PC-9 (cell line): Measurements from ENCODE around the gene PGAP3. TPM values are rescaled to one million over a fixed set of nuclear protein-coding genes. Genes with fewer than 3 reads are reported as not detected.
A peak's percentile ranks its signal among the peaks of the same experiment; 100 is the strongest.

Experiments used
- BruUV-seq: library from RNA; stranded (reverse); fragments of 400-500 nt; replicated peaks from 2 replicates; lab custom pipeline; 2021; lab: Mats Ljungman, UMichigan
- CTCF ChIA-PET: fragments of 300-600 bp; sonication (Branson Sonifier 250); formaldehyde crosslinking; loops from one replicate; lab custom pipeline; 2022; ENCODE audit warnings: antibody characterized with exemption; lab: Charles Lee
- POLR2A ChIA-PET: fragments of 300-600 bp; sonication (Branson Sonifier 250); formaldehyde crosslinking; loops from one replicate; lab custom pipeline; 2022; ENCODE audit warnings: antibody characterized with exemption; ENCODE audit not compliant: unreplicated experiment; lab: Charles Lee
- DNase-seq, 2 experiments: peaks; one replicate each; pipeline versions ENCODE4 v3.0.0 to v3.0.0-alpha.2; 2015 to 2022; ENCODE audit warnings: mixed read lengths in 1 of 2
- H2AFZ ChIP-seq: fragments of 200-600 bp; sonication (generic); 2 replicates; pipeline ENCODE4 v1.8.1; 2017; ENCODE audit warnings: antibody characterized with exemption
- H3F3A ChIP-seq: fragments of 200-600 bp; sonication (generic); 2 replicates; pipeline ENCODE4 v1.8.1; 2017; ENCODE audit warnings: antibody characterized with exemption, mild to moderate bottlenecking, low read depth; ENCODE audit not compliant: insufficient read depth
- H3K27ac ChIP-seq: fragments of 200-600 bp; sonication (generic); 2 replicates; pipeline ENCODE4 v1.6.1; 2016; ENCODE audit warnings: mixed run types
- H3K27me3 ChIP-seq: fragments of 200-600 bp; sonication (generic); 2 replicates; pipeline ENCODE4 v1.6.1; 2016; ENCODE audit warnings: low read depth, mixed run types; ENCODE audit not compliant: insufficient read depth
- H3K36me3 ChIP-seq: fragments of 200-600 bp; sonication (generic); 2 replicates; pipeline ENCODE4 v1.6.1; 2016; ENCODE audit warnings: low read depth, mixed run types
- H3K4me1 ChIP-seq: fragments of 200-600 bp; sonication (generic); replicated peaks from 2 replicates; pipeline ENCODE4 v1.6.1; 2016; ENCODE audit warnings: mixed run types; ENCODE audit not compliant: insufficient read depth
- H3K4me2 ChIP-seq: fragments of 200-600 bp; sonication (generic); 2 replicates; pipeline ENCODE4 v1.6.1; 2017; ENCODE audit warnings: mixed run types
- H3K4me3 ChIP-seq: fragments of 200-600 bp; sonication (generic); 2 replicates; pipeline ENCODE4 v1.6.1; 2016; ENCODE audit warnings: mixed run types
- H3K79me2 ChIP-seq: fragments of 200-600 bp; sonication (generic); 2 replicates; pipeline ENCODE4 v1.6.1; 2017; ENCODE audit warnings: low read depth, mixed run types
- H3K9me2 ChIP-seq: fragments of 200-600 bp; sonication (generic); 2 replicates; pipeline ENCODE4 v1.8.1; 2017; ENCODE audit warnings: mild to moderate bottlenecking; ENCODE audit not compliant: insufficient read depth
- H3K9me3 ChIP-seq: fragments of 200-600 bp; sonication (generic); 2 replicates; pipeline ENCODE4 v1.8.1; 2016; ENCODE audit warnings: low read depth; ENCODE audit not compliant: insufficient read depth
- H4K20me1 ChIP-seq: fragments of 200-600 bp; sonication (generic); 2 replicates; pipeline ENCODE4 v1.8.1; 2017; ENCODE audit not compliant: insufficient read depth
- CTCF ChIP-seq: fragments of 200-600 bp; sonication (generic); conservative IDR thresholded peaks from 2 replicates; pipeline ENCODE4 v1.6.1; 2017; ENCODE audit warnings: mixed run types, antibody characterized with exemption, mild to moderate bottlenecking, moderate library complexity
- EZH2 ChIP-seq: fragments of 200-600 bp; sonication (generic); IDR thresholded peaks from 2 replicates; pipeline ENCODE4 v1.8.0; 2017; ENCODE audit warnings: antibody characterized with exemption, low read depth
- intact Hi-C: fragments of 100-400 bp; cut with micrococcal nuclease; formaldehyde crosslinking; loops from one replicate; pipeline ENCODE4 v1.10.0; 2022; ENCODE audit not compliant: unreplicated experiment
- total RNA-seq: library from RNA; stranded (reverse); gene quantifications from 2 replicates; pipeline ENCODE4 v1.2.3, GENCODE V29; 2021

The PGAP3 gene
- total RNA-seq, 1 experiment from 2014 or later: 15.0 TPM

- BruUV-seq: no TSS peak
- no peaks in the 10 kb centered on the region for H3K27me3 ChIP-seq
- H3K36me3 ChIP-seq: no peaks in the 10 kb centered on the region
- no peaks in the 10 kb centered on the region for H3K9me3 ChIP-seq
- no peaks in the 10 kb centered on the region; the same call in 1 of the 2 replicates for H4K20me1 ChIP-seq
- peaks cover 38% of the 10 kb centered on the region for H3K79me2 ChIP-seq
- no peaks in the 10 kb centered on the region; the same call in 1 of the 2 replicates for H3F3A ChIP-seq
- H3K4me3 ChIP-seq: peak within 1 kb of the TSS; percentile 98
- no peaks in the 10 kb centered on the region for H3K9me2 ChIP-seq
- TF ChIP-seq EZH2 (no peak), CTCF (no peak; the same call in 1 of the 2 replicates)
- peak within 1 kb of the TSS; percentile 100 for H3K4me2 ChIP-seq
- H3K27ac ChIP-seq: peak within 1 kb of the TSS; percentile 64
- peak; percentile 74 to 82 for DNase-seq
- ChIA-PET CTCF (no interaction called here), POLR2A (interaction anchor here (0.5 to 0.6 kb wide), 2 partner anchors 151 to 290 kb away, joined by 4 to 26 read pairs; partner anchors contain the start of gene ORMDL3)
- peak within 1 kb of the TSS; percentile 92 for H2AFZ ChIP-seq
- peaks cover 26% of the 10 kb centered on the region for H3K4me1 ChIP-seq
- intact Hi-C loops: no loop called here
Observed at GRCh38 chr17:39636927-39637736, 50.7 kb downstream of the PGAP3 start, which contains the start of gene STARD3. Gene STARD3 (plus strand): TSS chr17:39637144. CDS start chr17:39653532, 16,388 bp downstream.

GRCh38 chr17:39636587-39636926 lies 51.3 kb downstream of the PGAP3 start:
- no peak for DNase-seq
- H3K27ac ChIP-seq: peak overlapping the region; percentile 64
- H3K79me2 ChIP-seq: peaks cover 33% of the 10 kb centered on the region
- peak overlapping the region; percentile 92 for H2AFZ ChIP-seq
- H3K4me2 ChIP-seq: peak overlapping the region; percentile 100
- TF ChIP-seq EZH2: no peak
- TF ChIP-seq CTCF: no peak
- no peaks in the 10 kb centered on the region for H3K36me3 ChIP-seq
- intact Hi-C loops: no loop called here
- no peaks in the 10 kb centered on the region; the same call in 1 of the 2 replicates for H3F3A ChIP-seq
- H3K9me3 ChIP-seq: no peaks in the 10 kb centered on the region
- H4K20me1 ChIP-seq: no peaks in the 10 kb centered on the region; the same call in 1 of the 2 replicates
- H3K27me3 ChIP-seq: no peaks in the 10 kb centered on the region
- H3K4me1 ChIP-seq: peaks cover 32% of the 10 kb centered on the region
- CTCF ChIA-PET: no interaction called here
- H3K4me3 ChIP-seq: peak overlapping the region; percentile 98
- H3K9me2 ChIP-seq: no peaks in the 10 kb centered on the region
- POLR2A ChIA-PET: interaction anchor here (0.6 kb wide), 2 partner anchors 51 to 291 kb away, joined by 3 to 4 read pairs; partner anchors contain the start of genes ORMDL3 and PGAP3
- BruUV-seq: no TSS peak

- CTCF ChIA-PET: interaction anchor here (0.6 kb wide), 1 partner anchor 116 kb away, joined by 4 read pairs; no protein-coding TSS in a partner anchor
- peaks cover 8% of the 10 kb centered on the region; the same call in 1 of the 2 replicates for H3F3A ChIP-seq
- intact Hi-C loops: no loop called here
- DNase-seq: no peak
- TF ChIP-seq CTCF (no peak), EZH2 (no peak)
- H3K9me2 ChIP-seq: no peaks in the 10 kb centered on the region
- H3K4me3 ChIP-seq: no peak overlapping the region; the same call in 1 of the 2 replicates
- BruUV-seq: TSS peak; percentile 78
- no peak overlapping the region for H3K27ac ChIP-seq
- no peak overlapping the region for H2AFZ ChIP-seq
- no peaks in the 10 kb centered on the region for H3K9me3 ChIP-seq
- POLR2A ChIA-PET: no interaction called here
- peaks cover 30% of the 10 kb centered on the region for H3K79me2 ChIP-seq
- peaks cover 40% of the 10 kb centered on the region for H3K4me1 ChIP-seq
- no peaks in the 10 kb centered on the region; the same call in 1 of the 2 replicates for H4K20me1 ChIP-seq
- peak overlapping the region; percentile 100 for H3K4me2 ChIP-seq
- no peaks in the 10 kb centered on the region for H3K27me3 ChIP-seq
- no peaks in the 10 kb centered on the region for H3K36me3 ChIP-seq
Observed at GRCh38 chr17:39635614-39636176, 52.2 kb downstream of the PGAP3 start.
